ENCODE data around the gene RAPGEF5.
"Not testable (repeated sequence)": the region's sequence is repeated elsewhere in the genome, so short reads cannot be mapped to it uniquely, and the experiment has no call there.

The RAPGEF5 gene

DNA sequence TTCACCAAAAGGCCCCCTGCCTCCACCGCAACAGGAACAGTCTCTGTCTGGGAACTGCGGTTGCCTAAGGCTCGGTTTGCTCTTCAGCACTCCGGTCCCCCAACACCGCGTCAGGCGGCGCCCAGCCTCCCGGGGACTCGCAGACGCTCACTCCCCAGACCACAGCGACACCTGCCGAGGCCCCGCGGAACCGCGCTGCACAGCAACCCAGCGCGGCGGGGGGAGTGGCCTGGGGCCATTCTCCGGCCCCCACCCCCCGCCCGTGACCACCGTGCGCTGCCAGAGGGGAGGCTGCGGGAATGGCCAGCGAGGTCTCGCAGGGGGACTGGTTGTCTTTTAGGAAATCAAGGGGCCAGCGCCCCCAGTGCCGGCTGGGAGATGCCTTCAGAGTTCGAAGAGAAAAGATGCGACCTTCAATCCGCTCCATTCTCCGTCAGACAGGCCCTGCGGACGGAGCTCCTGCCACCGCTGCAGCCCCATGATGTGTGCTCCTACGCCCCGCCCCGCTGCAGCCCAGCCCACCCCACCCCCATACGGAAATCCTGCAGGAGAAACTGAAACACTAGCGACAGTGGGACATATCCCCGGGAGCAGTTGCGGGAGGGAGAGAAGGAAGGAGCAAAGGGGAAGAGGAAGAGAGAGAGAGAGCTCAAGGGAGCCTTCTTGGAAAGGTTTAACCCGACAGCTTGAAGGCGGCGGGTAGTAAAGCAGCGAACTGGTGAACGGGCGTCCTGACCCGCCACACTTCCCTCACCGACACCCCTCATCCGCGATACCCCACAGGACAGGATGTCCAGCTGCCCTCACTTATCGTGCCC is 273.9 kb downstream of the RAPGEF5 start:
- DNase-seq (ENCODE audit: low read depth), result peak; percentile 67

DNA sequence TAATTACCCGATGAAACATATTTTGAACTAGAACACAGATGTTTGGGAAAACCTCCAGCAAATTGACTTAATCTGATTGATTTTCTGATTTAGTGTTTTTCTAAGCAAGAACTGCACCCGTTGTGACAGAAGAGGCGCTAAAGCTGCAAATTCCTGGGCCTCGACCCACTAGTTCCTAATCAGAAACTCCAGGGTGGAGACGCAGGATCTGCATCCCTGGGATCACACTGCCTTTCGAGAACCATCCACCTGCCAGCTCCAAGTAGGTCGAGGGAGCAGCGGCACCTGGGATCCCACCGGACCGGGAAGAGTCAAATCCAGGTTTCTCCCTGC is 274.4 kb downstream of the RAPGEF5 start:
- DNase-seq (ENCODE audit: low read depth), result no peak

DNA sequence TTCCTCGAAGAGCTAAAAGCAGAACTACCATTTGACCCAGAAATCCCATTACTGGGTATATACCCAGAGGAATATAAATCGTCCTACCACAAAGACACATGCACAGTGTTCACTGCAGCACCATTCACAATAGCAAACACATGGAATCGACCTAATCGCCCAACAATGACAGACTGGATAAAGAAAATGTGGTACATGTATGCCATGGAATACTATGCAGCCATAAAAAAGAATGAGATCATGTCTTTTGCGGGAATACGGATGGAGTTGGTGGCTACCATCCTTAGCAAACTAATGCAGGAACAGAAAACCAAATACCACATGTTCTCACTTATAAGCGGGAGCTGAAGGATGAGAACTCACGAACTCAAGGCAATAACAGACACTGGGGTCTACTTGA is 276.7 kb downstream of the RAPGEF5 start:
- not testable (repeated sequence) for DNase-seq (ENCODE audit: low read depth)

DNA sequence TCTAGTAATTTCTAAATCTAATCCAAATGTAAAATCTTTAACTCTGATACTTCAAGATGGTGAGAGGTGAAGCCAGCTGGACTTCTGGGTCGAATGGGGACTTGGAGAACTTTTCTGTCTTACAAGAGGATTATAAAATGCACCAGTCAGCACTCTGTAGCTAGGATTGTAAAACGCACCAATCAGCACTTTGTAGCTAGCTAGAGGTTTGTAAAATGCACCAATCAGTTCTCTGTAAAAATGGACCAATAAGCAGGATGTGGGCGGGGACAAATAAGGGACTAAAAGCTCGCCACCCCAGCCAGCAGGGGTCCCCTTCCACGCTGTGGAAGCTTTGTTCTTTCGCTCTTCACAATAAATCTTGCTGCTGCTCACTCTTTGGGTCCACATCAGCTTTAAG is 278.1 kb downstream of the RAPGEF5 start:
- DNase-seq (ENCODE audit: low read depth), result not testable (repeated sequence)

DNA sequence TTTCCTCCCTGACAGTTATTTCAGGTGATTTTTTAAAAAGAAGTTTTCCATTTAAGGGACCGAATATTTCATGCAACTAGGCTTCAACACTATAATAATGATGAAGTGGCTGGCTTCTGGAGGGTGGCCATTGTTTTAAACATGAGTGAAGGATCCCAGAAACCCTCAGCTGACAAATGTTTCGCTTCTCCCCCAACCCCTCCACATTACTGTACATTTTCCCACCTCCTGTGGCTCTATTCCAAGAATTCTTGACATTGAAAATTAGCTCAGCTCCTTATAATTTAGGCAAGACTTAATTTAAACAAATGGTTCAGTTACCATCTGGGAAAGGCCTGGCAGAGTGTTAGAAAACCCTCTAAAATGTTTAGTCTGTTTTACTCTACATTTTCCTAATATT is 281.4 kb downstream of the RAPGEF5 start:
- no peak for DNase-seq (ENCODE audit: low read depth)

DNA sequence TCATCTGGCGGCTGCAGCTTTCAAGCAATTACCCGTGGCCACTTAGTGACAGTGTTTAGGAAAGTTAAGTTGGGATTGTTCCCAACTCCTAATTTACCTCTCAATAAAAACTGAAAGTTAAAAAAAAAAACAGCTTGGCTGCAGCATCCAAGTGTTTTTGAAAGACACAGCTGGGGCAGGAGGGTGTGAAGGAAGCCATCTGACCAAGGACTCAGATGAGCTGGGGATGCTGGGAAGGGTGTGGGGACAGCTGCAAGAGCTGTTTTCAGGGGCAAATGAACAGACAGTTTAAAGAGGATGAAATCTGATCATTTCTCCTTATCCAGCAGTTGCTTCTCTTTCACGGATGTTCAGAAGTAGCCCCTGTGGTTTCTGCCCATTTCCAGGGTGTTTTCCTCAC is 282.1 kb downstream of the RAPGEF5 start:
- no peak for DNase-seq (ENCODE audit: low read depth)
